GM12878 (cell line): Measurements from ENCODE around the gene PLA2G4E. TPM values are rescaled to one million over a fixed set of nuclear protein-coding genes. Genes with fewer than 3 reads are reported as not detected.

Experiments used
- ATAC-seq: fragments of 200-7000 bp; cut with Tn5 transposase; 3 replicates; pipeline ENCODE4 v1.9.1; 2020; ENCODE audit warnings: mild to moderate bottlenecking, moderate library complexity
- BruUV-seq: library from RNA; stranded (reverse); fragments of 400-500 nt; replicated peaks from 2 replicates; lab custom pipeline; 2021; lab: Mats Ljungman, UMichigan
- CTCF ChIA-PET: fragments of 300-600 bp; sonication (Branson Sonifier 250); formaldehyde crosslinking; extraction: SDS; loops from one replicate; lab custom pipeline; 2021; ENCODE audit warnings: inconsistent platforms; lab: Yijun Ruan, JAX
- POLR2A ChIA-PET: fragments of 350-600 bp; formaldehyde crosslinking; extraction: SDS; loops from one replicate; lab custom pipeline; 2021; ENCODE audit warnings: inconsistent platforms; lab: Charles Lee
- RAD21 ChIA-PET: fragments of 300-600 bp; sonication (Branson Sonifier 250); formaldehyde crosslinking; loops from one replicate; lab custom pipeline; 2023; ENCODE audit warnings: antibody characterized with exemption; ENCODE audit not compliant: unreplicated experiment; lab: Charles Lee
- SMC1A ChIA-PET: fragments of 300-600 bp; sonication (Branson Sonifier 250); formaldehyde crosslinking; loops from one replicate; lab custom pipeline; 2023; ENCODE audit not compliant: unreplicated experiment, uncharacterized antibody; lab: Charles Lee
- DNase-seq: peaks from one replicate; pipeline ENCODE4 v3.0.0-alpha.2; 2011; ENCODE audit warnings: low read depth, low spot score
- FAIRE-seq: peaks from 3 replicates; lab custom pipeline; 2011; peaks lifted over from hg19 to GRCh38; lab: Jason Lieb, UNC
- H2AFZ ChIP-seq: 2 replicates; pipeline ENCODE4 v1.6.0; 2011; ENCODE audit warnings: low read depth, low read length, control low read depth; ENCODE audit not compliant: control insufficient read depth
- H3K27ac ChIP-seq: 2 replicates; pipeline ENCODE4 v1.5.1; 2011; ENCODE audit warnings: control low read depth; ENCODE audit not compliant: control insufficient read depth, insufficient read depth
- H3K27me3 ChIP-seq, 2 experiments: replicated peaks in 1 of 2; 2 replicates each; pipeline versions ENCODE4 v1.6.0 to v1.6.1; 2011; ENCODE audit warnings: low read length in 1 of 2; ENCODE audit not compliant: control insufficient read depth in 2 of 2, insufficient read depth in 2 of 2
- H3K36me3 ChIP-seq, 2 experiments: 2 replicates each; pipeline ENCODE4 v1.5.1; 2011; ENCODE audit warnings: low read length in 1 of 2; ENCODE audit not compliant: control insufficient read depth in 2 of 2, insufficient read depth in 2 of 2
- H3K4me1 ChIP-seq: 2 replicates; pipeline ENCODE4 v1.6.1; 2011; ENCODE audit warnings: mild to moderate bottlenecking, low read length, moderate library complexity, mixed read lengths; ENCODE audit not compliant: control insufficient read depth, insufficient read depth
- H3K4me2 ChIP-seq: 2 replicates; pipeline ENCODE4 v1.6.0; 2011; ENCODE audit warnings: control low read depth; ENCODE audit not compliant: control insufficient read depth, insufficient read depth
- H3K4me3 ChIP-seq: fragments of 200-600 bp; sonication (generic); 2 replicates; pipeline ENCODE4 v1.5.1; 2016
- H3K79me2 ChIP-seq: 2 replicates; pipeline ENCODE4 v1.6.0; 2011; ENCODE audit warnings: low read length; ENCODE audit not compliant: control insufficient read depth, insufficient read depth
- H3K9ac ChIP-seq: 2 replicates; pipeline ENCODE4 v1.8.0; 2011; ENCODE audit warnings: low read length, control low read depth, mixed read lengths; ENCODE audit not compliant: control insufficient read depth, insufficient read depth
- H3K9me3 ChIP-seq: replicated peaks from 3 replicates; pipeline ENCODE4 v1.5.1; 2011; ENCODE audit warnings: mild to moderate bottlenecking, low read length; ENCODE audit not compliant: control insufficient read depth, insufficient read depth
- H4K20me1 ChIP-seq: 2 replicates; pipeline ENCODE4 v1.6.0; 2011; ENCODE audit not compliant: control insufficient read depth, insufficient read depth
- BCL11A ChIP-seq: IDR thresholded peaks from 2 replicates; pipeline ENCODE4 v1.6.1; 2011; ENCODE audit warnings: low read depth, low read length
- CBFB ChIP-seq: IDR thresholded peaks from 2 replicates; pipeline ENCODE4 v1.6.1; 2016; ENCODE audit warnings: antibody characterized with exemption, low read depth
- CHD1 ChIP-seq: IDR thresholded peaks from 2 replicates; pipeline ENCODE4 v1.6.1; 2012; ENCODE audit warnings: low read depth, low read length, improper control_type of control experiment
- CHD4 ChIP-seq: fragments of 200-600 bp; sonication (generic); IDR thresholded peaks from 2 replicates; pipeline ENCODE4 v1.6.1; 2016; ENCODE audit warnings: mild to moderate bottlenecking
- MTA3 ChIP-seq: IDR thresholded peaks from 2 replicates; pipeline ENCODE4 v1.6.1; 2012; ENCODE audit warnings: low read length, inconsistent platforms, borderline replicate concordance
- ZBTB4 ChIP-seq: fragments of 450-650 bp; formaldehyde crosslinking; IDR thresholded peaks from 2 replicates; pipeline ENCODE4 v1.4.0; 2022; ENCODE audit warnings: mild to moderate bottlenecking, moderate library complexity
- WGBS: methylation state at CpG from one replicate; pipeline ENCODE4 v1.1.6; 2016; ENCODE audit warnings: low lambda C conversion rate; ENCODE audit not compliant: insufficient replicate concordance, insufficient coverage; ENCODE audit errors: missing lambda C conversion rate; 5-methylcytosine and 5-hydroxymethylcytosine counted together
- in situ Hi-C: fragments of 300-500 bp; cut with MboI; formaldehyde crosslinking; loops from 9 replicates; pipeline ENCODE4 v1.14.3; 2018; ENCODE audit warnings: mixed read lengths
- intact Hi-C: fragments of 100-400 bp; cut with micrococcal nuclease; formaldehyde crosslinking; loops from one replicate; pipeline ENCODE4 v1.14.2; 2022; ENCODE audit not compliant: unreplicated experiment
- polyA plus RNA-seq, 11 experiments: library from polyadenylated mRNA; depleted of rRNA in 4 of 11; unstranded in 6 of 11; stranded (reverse) in 5 of 11; fragments of >200 nt; fragmentation: Nextera tagmentation in 4 of 11; fragmentation: Illumina TruSeq in 1 of 11; extraction: Ambion mirVana in 4 of 11; extraction: Trizol in 1 of 11; gene quantifications; 1 replicate in 1 of 11; 2 replicates in 10 of 11; pipeline versions ENCODE4 v1.2.1 to v1.2.3, GENCODE V29; 2011 to 2016; ENCODE audit warnings: inconsistent platforms in 2 of 11, missing spikeins in 2 of 11, low read depth in 1 of 11
- total RNA-seq, 4 experiments: library from RNA; depleted of rRNA in 3 of 4; stranded (reverse); fragments of >200 nt in 3 of 4; fragmentation: Illumina TruSeq in 1 of 4; extraction: Trizol in 1 of 4; gene quantifications; 2 replicates each; pipeline versions ENCODE4 v1.2.1 to v1.2.3, GENCODE V29; 2013 to 2021
- TF ChIP-seq, protein P1 (sequence below): fragments of 450-650 bp; IDR thresholded peaks from 2 replicates; pipeline ENCODE4 v1.6.1; 2017; ENCODE audit warnings: mild to moderate bottlenecking, moderate library complexity
- TF ChIP-seq, protein P2 (sequence below): fragments of 450-650 bp; formaldehyde crosslinking; IDR thresholded peaks from 2 replicates; pipeline ENCODE4 v1.5.0; 2022; ENCODE audit warnings: mild to moderate bottlenecking, missing genetic modification characterization

PLA2G4E gene
- total and polyA plus RNA-seq, 10 of the 15 experiments (the other 5 are each of a cell fraction or from before 2014, with no cell fraction given), result 0.05 to 0.32 (median 0.06) TPM; not detected in 5

GRCh38 chr15:42018306-42019224 is 2.3 kb downstream of the PLA2G4E start:
- SMC1A ChIA-PET, result no interaction called here
- no peak for DNase-seq
- TF ChIP-seq MTA3, result no peak
- TF ChIP-seq, protein P1, sequence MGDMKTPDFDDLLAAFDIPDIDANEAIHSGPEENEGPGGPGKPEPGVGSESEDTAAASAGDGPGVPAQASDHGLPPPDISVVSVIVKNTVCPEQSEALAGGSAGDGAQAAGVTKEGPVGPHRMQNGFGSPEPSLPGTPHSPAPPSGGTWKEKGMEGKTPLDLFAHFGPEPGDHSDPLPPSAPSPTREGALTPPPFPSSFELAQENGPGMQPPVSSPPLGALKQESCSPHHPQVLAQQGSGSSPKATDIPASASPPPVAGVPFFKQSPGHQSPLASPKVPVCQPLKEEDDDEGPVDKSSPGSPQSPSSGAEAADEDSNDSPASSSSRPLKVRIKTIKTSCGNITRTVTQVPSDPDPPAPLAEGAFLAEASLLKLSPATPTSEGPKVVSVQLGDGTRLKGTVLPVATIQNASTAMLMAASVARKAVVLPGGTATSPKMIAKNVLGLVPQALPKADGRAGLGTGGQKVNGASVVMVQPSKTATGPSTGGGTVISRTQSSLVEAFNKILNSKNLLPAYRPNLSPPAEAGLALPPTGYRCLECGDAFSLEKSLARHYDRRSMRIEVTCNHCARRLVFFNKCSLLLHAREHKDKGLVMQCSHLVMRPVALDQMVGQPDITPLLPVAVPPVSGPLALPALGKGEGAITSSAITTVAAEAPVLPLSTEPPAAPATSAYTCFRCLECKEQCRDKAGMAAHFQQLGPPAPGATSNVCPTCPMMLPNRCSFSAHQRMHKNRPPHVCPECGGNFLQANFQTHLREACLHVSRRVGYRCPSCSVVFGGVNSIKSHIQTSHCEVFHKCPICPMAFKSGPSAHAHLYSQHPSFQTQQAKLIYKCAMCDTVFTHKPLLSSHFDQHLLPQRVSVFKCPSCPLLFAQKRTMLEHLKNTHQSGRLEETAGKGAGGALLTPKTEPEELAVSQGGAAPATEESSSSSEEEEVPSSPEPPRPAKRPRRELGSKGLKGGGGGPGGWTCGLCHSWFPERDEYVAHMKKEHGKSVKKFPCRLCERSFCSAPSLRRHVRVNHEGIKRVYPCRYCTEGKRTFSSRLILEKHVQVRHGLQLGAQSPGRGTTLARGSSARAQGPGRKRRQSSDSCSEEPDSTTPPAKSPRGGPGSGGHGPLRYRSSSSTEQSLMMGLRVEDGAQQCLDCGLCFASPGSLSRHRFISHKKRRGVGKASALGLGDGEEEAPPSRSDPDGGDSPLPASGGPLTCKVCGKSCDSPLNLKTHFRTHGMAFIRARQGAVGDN, result no peak
- TF ChIP-seq, protein P2, sequence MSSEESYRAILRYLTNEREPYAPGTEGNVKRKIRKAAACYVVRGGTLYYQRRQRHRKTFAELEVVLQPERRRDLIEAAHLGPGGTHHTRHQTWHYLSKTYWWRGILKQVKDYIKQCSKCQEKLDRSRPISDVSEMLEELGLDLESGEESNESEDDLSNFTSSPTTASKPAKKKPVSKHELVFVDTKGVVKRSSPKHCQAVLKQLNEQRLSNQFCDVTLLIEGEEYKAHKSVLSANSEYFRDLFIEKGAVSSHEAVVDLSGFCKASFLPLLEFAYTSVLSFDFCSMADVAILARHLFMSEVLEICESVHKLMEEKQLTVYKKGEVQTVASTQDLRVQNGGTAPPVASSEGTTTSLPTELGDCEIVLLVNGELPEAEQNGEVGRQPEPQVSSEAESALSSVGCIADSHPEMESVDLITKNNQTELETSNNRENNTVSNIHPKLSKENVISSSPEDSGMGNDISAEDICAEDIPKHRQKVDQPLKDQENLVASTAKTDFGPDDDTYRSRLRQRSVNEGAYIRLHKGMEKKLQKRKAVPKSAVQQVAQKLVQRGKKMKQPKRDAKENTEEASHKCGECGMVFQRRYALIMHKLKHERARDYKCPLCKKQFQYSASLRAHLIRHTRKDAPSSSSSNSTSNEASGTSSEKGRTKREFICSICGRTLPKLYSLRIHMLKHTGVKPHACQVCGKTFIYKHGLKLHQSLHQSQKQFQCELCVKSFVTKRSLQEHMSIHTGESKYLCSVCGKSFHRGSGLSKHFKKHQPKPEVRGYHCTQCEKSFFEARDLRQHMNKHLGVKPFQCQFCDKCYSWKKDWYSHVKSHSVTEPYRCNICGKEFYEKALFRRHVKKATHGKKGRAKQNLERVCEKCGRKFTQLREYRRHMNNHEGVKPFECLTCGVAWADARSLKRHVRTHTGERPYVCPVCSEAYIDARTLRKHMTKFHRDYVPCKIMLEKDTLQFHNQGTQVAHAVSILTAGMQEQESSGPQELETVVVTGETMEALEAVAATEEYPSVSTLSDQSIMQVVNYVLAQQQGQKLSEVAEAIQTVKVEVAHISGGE (CRISPR knock-in tag), result no peak
- TF ChIP-seq CBFB, result no peak
- no peak for TF ChIP-seq CHD4
- TF ChIP-seq BCL11A, result no peak
- no peak for TF ChIP-seq ZBTB4 (CRISPR knock-in tag)
- TF ChIP-seq CHD1, result no peak

More at GRCh38 chr15:42018306-42019224, 2.3 kb downstream of the PLA2G4E start:
- ATAC-seq (no peak), FAIRE-seq (no peak)
- no peak overlapping the region for H3K9ac ChIP-seq
- BruUV-seq, result no TSS peak
- WGBS, result 43% methylated on average over 6 of the region's 6 CpGs
- H4K20me1 ChIP-seq, result no peaks in the 10 kb centered on the region
- H3K4me2 ChIP-seq, result no peak overlapping the region
- RAD21 ChIA-PET, result no interaction called here
- POLR2A ChIA-PET, result interaction anchor here (0.5 kb wide), 1 partner anchor 42 kb away, joined by 3 read pairs; no protein-coding TSS in a partner anchor
- no peaks in the 10 kb centered on the region; the same call in 2 of the 3 replicates for H3K9me3 ChIP-seq
- CTCF ChIA-PET, result interaction anchor here (0.5 kb wide), 1 partner anchor 175 kb away, joined by 4 read pairs; no protein-coding TSS in a partner anchor
- no peak overlapping the region for H2AFZ ChIP-seq
- intact Hi-C loops (no loop called here), in situ Hi-C loops (no loop called here)
- no peak overlapping the region for H3K4me3 ChIP-seq
- H3K36me3 ChIP-seq, result no peaks in the 10 kb centered on the region
- no peaks in the 10 kb centered on the region for H3K4me1 ChIP-seq
- no peaks in the 10 kb centered on the region for H3K79me2 ChIP-seq
- H3K27me3 ChIP-seq, result no peaks in the 10 kb centered on the region; a peak in 1 of 4 replicates
- no peak overlapping the region for H3K27ac ChIP-seq
